ENCODE results near the gene BCO1.

BCO1 gene

GRCh38 chr16:81261049-81261648 is 22.7 kb downstream of the BCO1 start:
- no peaks in the 10 kb centered on the region for H3K9me3 ChIP-seq

GRCh38 chr16:81263470-81264220 is 25.2 kb downstream of the BCO1 start:
- H3K4me3 ChIP-seq (ENCODE audit: low read depth in 1 of 2, low read length in 1 of 2), result no peak overlapping the region
- no peak for TF ChIP-seq CTCF (IDR thresholded peaks at IDR 0.05)
- H3K9me3 ChIP-seq, result no peaks in the 10 kb centered on the region

More at GRCh38 chr16:81261049-81261648, 22.7 kb downstream of the BCO1 start:
- no peaks in the 10 kb centered on the region for H3K4me1 ChIP-seq (ENCODE audit: control insufficient read depth in 1 of 2, insufficient read depth in 1 of 2, low read depth in 1 of 2, low read length in 1 of 2)
- no peak for TF ChIP-seq CTCF (IDR thresholded peaks at IDR 0.05)
- no peaks in the 10 kb centered on the region for H3K36me3 ChIP-seq
- H3K27me3 ChIP-seq, result no peaks in the 10 kb centered on the region
- no peak overlapping the region for H3K4me3 ChIP-seq (ENCODE audit: low read depth in 1 of 2, low read length in 1 of 2)
- H3K27ac ChIP-seq, result no peak overlapping the region

GRCh38 chr16:81264386-81264785 is 25.9 kb downstream of the BCO1 start:
- Histone ChIP-seq H3K4me1 (ENCODE audit: control insufficient read depth in 1 of 2, insufficient read depth in 1 of 2, low read depth in 1 of 2, low read length in 1 of 2) (no peaks in the 10 kb centered on the region), H3K9me3 (no peaks in the 10 kb centered on the region), H3K36me3 (no peaks in the 10 kb centered on the region), H3K27me3 (no peaks in the 10 kb centered on the region), H3K27ac (no peak overlapping the region), H3K4me3 (ENCODE audit: low read depth in 1 of 2, low read length in 1 of 2) (no peak overlapping the region)
- TF ChIP-seq CTCF (IDR thresholded peaks at IDR 0.05), result no peak

More at GRCh38 chr16:81263470-81264220, 25.2 kb downstream of the BCO1 start:
- no peaks in the 10 kb centered on the region for H3K36me3 ChIP-seq
- no peaks in the 10 kb centered on the region for H3K27me3 ChIP-seq
- H3K27ac ChIP-seq, result no peak overlapping the region
- no peaks in the 10 kb centered on the region for H3K4me1 ChIP-seq (ENCODE audit: control insufficient read depth in 1 of 2, insufficient read depth in 1 of 2, low read depth in 1 of 2, low read length in 1 of 2)

- Histone ChIP-seq H3K9me3 (no peaks in the 10 kb centered on the region), H3K4me1 (ENCODE audit: control insufficient read depth in 1 of 2, insufficient read depth in 1 of 2, low read depth in 1 of 2, low read length in 1 of 2) (no peaks in the 10 kb centered on the region), H3K36me3 (no peaks in the 10 kb centered on the region), H3K4me3 (ENCODE audit: low read depth in 1 of 2, low read length in 1 of 2) (no peak overlapping the region), H3K27me3 (no peaks in the 10 kb centered on the region), H3K27ac (no peak overlapping the region)
- TF ChIP-seq CTCF (IDR thresholded peaks at IDR 0.05), result no peak
Measured at GRCh38 chr16:81265052-81265451, 26.6 kb downstream of the BCO1 start.

GRCh38 chr16:81265658-81266451 is 27.4 kb downstream of the BCO1 start:
- Histone ChIP-seq H3K4me1 (ENCODE audit: control insufficient read depth in 1 of 2, insufficient read depth in 1 of 2, low read depth in 1 of 2, low read length in 1 of 2) (no peaks in the 10 kb centered on the region), H3K36me3 (no peaks in the 10 kb centered on the region), H3K9me3 (no peaks in the 10 kb centered on the region), H3K27ac (no peak overlapping the region), H3K4me3 (ENCODE audit: low read depth in 1 of 2, low read length in 1 of 2) (no peak overlapping the region), H3K27me3 (no peaks in the 10 kb centered on the region)
- TF ChIP-seq CTCF (IDR thresholded peaks at IDR 0.05), result no peak

All from neutrophil (primary cell).